ENCODE results near the gene NQO2. TPM values are rescaled to one million over a fixed set of nuclear protein-coding genes. Genes with fewer than 3 reads are reported as not detected.

NQO2 gene
- total and polyA plus RNA-seq, 11 donors, result 37.0 to 85.4 (median 62.8) TPM

- H3K27ac ChIP-seq, result peak overlapping the region; percentile 92 to 100 (median 99)
- WGBS, 4 donors, result 2 to 5% (median 5%) methylated on average over 10 of the region's 10 CpGs
- H3K27me3 ChIP-seq, result no peaks in the 10 kb centered on the region
- no peak for ATAC-seq
- H3K4me3 ChIP-seq, result peak overlapping the region; percentile 69 to 93 (median 80)
- H3K4me1 ChIP-seq, result peaks cover 0 to 29% (median 18%) of the 10 kb centered on the region in 12 donors
- no peaks in the 10 kb centered on the region for H3K9me3 ChIP-seq
- intact Hi-C loops (cut with DNase I), result loop anchor here in 3 of 10 donors (10.0 kb wide), 1 partner anchor 264 kb away; the partner anchor contains the start of gene PSMG4 (in 3 of the 3)
- TF ChIP-seq CTCF (IDR thresholded peaks at IDR 0.05) (no peak), POLR2A (IDR thresholded peaks at IDR 0.05) (no peak)
- peaks cover 0 to 8% (median 0%) of the 10 kb centered on the region in 9 donors for H3K36me3 ChIP-seq
- no peak for DNase-seq
Observed at GRCh38 chr6:2990932-2991506, 8.7 kb upstream of the NQO2 start.

- 75 to 97% (median 95%) methylated on average over 6 of the region's 6 CpGs for WGBS, 4 donors
- no peaks in the 10 kb centered on the region for H3K9me3 ChIP-seq
- peaks cover 0 to 21% (median 16%) of the 10 kb centered on the region in 12 donors for H3K4me1 ChIP-seq
- DNase-seq, result no peak
- H3K4me3 ChIP-seq, result no peak overlapping the region
- ATAC-seq, result no peak
- no peaks in the 10 kb centered on the region for H3K27me3 ChIP-seq
- peaks cover 0 to 8% (median 0%) of the 10 kb centered on the region in 9 donors for H3K36me3 ChIP-seq
- TF ChIP-seq CTCF (IDR thresholded peaks at IDR 0.05) (no peak), POLR2A (IDR thresholded peaks at IDR 0.05) (no peak)
- intact Hi-C loops (cut with DNase I), result loop anchor here in 3 of 10 donors (10.0 kb wide), 1 partner anchor 262 kb away; the partner anchor contains the start of gene PSMG4 (in 3 of the 3)
- H3K27ac ChIP-seq, result no peak overlapping the region
Observed at GRCh38 chr6:2992330-2992979, 7.2 kb upstream of the NQO2 start.

GRCh38 chr6:2993755-2994317 lies 5.9 kb upstream of the NQO2 start:
- H3K4me3 ChIP-seq, result no peak overlapping the region
- DNase-seq (no peak), ATAC-seq (no peak)
- TF ChIP-seq CTCF (IDR thresholded peaks at IDR 0.05) (no peak), POLR2A (IDR thresholded peaks at IDR 0.05) (no peak)
- H3K36me3 ChIP-seq, result peaks cover 0 to 8% (median 0%) of the 10 kb centered on the region in 9 donors
- WGBS, 4 donors, result 96 to 100% (median 98%) methylated on average over 4 of the region's 4 CpGs
- H3K9me3 ChIP-seq, result no peaks in the 10 kb centered on the region
- H3K27ac ChIP-seq, result no peak overlapping the region
- intact Hi-C loops (cut with DNase I), result loop anchor here in 3 of 10 donors (10.0 kb wide), 1 partner anchor 261 kb away; the partner anchor contains the start of gene PSMG4 (in 3 of the 3)
- no peaks in the 10 kb centered on the region for H3K27me3 ChIP-seq
- H3K4me1 ChIP-seq, result peaks cover 0 to 18% (median 12%) of the 10 kb centered on the region in 12 donors

Data from heart left ventricle (tissue), 16 donors.